ENCODE data around the gene CNTN5.

The CNTN5 gene

GRCh38 chr11:99781074-99781473 lies 760.3 kb downstream of the CNTN5 start:
- DNase-seq (ENCODE audit: low spot score) = no peak
- no peak for TF ChIP-seq CTCF (IDR thresholded peaks at IDR 0.05; ENCODE audit: extremely low read depth, missing control alignments)

- no peak for TF ChIP-seq CTCF (IDR thresholded peaks at IDR 0.05; ENCODE audit: extremely low read depth, missing control alignments)
- no peak for DNase-seq (ENCODE audit: low spot score)
Observed at GRCh38 chr11:99791354-99791753, 770.6 kb downstream of the CNTN5 start.

DNA sequence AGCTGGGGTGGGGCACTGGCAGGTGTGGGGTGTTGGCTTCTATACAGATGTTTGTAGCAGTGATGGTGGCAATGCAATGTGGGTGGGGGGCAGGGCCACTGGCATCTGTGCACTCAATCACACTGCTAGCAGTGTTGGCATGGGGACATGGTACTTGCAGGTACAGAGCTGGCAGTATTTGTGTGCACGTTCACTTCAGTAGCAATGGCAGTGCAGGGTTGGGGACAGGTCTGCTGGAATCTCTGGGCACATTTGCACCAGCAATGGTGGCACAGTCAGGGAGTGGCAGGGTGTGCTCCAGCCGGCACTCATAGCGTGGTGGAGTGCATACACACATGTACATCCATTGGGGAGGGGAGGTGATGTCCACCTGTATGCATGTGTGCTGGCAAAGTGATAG lies 775.2 kb downstream of the CNTN5 start:
- TF ChIP-seq CTCF (IDR thresholded peaks at IDR 0.05; ENCODE audit: extremely low read depth, missing control alignments) = no peak
- no peak for DNase-seq (ENCODE audit: low spot score)

DNA sequence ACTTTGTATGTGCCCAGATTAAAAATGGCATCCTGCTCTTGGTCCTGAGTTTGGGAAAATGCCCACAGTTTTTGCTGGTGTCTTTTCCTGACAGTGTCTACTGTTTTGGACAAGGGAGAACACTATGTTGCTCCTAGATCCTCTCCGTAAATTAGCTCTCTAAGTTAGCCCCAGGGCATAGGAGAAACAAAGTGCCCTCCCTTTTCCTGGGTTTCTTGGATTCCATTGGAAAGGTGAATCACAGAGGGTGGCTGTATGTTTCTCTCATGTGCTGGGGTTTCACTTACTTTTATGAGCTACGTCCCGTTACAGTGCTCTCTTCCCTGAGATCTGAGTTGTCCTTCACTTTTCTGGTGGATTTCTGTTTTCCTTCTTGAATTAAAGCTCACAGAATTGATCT lies 782.8 kb downstream of the CNTN5 start:
- DNase-seq (ENCODE audit: low spot score) = no peak
- TF ChIP-seq CTCF (IDR thresholded peaks at IDR 0.05; ENCODE audit: extremely low read depth, missing control alignments) = no peak

GRCh38 chr11:99812516-99812915 lies 791.8 kb downstream of the CNTN5 start:
- no peak for TF ChIP-seq CTCF (IDR thresholded peaks at IDR 0.05; ENCODE audit: extremely low read depth, missing control alignments)
- no peak for DNase-seq (ENCODE audit: low spot score)

DNA sequence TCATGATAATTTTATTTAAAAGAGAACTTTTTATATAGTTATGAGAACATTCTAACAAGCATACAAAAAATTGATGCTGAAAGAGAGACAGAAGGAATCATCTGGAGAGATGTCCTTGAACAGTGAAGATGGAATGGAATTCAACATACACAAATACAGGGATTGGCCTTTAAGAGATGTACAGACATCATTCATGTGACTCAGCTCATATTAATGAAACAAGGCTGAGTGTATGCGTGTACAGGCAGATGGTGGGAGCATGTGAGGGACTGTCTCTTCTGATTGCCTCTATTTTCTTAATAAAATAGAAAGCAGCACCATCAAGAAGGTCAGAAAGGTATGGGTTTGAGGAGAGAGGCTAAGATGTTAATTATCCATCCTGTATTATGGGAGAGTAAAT lies 793.3 kb downstream of the CNTN5 start:
- no peak for DNase-seq (ENCODE audit: low spot score)
- no peak for TF ChIP-seq CTCF (IDR thresholded peaks at IDR 0.05; ENCODE audit: extremely low read depth, missing control alignments)

- TF ChIP-seq CTCF (IDR thresholded peaks at IDR 0.05; ENCODE audit: extremely low read depth, missing control alignments) = no peak
- DNase-seq (ENCODE audit: low spot score) = no peak
Observed at GRCh38 chr11:99814738-99815137, 794.0 kb downstream of the CNTN5 start.
